ENCODE measurements around the gene ITK. TPM values are rescaled to one million over a fixed set of nuclear protein-coding genes. Genes with fewer than 3 reads are reported as not detected.

ITK gene
- total and polyA plus RNA-seq, 12 donors, result 0.09 to 4.7 (median 0.68) TPM; not detected in 1

DNA sequence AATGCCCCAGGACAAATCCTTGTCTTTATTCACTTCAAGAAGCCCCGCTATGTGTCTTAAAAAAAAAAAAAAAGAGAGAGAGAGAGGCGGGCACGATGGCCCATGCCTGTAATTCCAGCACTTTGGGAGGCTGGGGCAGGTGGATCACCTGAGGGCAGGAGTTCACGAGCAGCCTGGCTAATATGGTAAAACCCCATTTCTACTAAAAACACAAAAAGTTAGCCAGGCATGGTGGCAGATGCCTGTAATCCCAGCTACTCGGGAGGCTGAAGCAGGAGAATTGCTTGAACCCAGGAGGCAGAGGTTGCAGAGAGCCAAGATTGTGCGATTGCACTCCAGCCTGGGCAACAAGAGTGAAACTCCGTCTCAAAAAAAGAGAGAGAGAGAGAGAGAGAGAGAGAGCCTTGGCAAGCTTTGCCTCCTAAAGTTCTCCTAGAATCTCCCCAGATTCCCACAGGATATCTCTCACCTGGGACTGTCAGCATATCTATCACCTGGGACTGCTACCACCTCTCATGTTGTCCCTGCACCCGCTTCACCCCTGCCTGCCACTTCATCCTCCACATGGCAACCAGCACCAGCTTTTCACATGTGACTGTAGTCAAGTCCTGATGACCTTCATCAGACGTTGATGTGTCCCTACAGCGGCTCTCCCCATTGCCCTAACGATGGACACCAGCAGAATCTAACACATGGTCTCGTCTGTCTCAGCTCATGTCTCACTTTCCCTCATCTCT, 5.8 kb downstream of the ITK start:
- Histone ChIP-seq H3K4me1 (no peaks in the 10 kb centered on the region), H3K9me3 (peaks cover 0 to 5% (median 0%) of the 10 kb centered on the region in 11 donors), H3K36me3 (no peaks in the 10 kb centered on the region), H3K27ac (peak overlapping the region in 1 of 10 donors; percentile 18), H3K4me3 (no peak overlapping the region), H3K27me3 (peaks cover 0 to 12% (median 3%) of the 10 kb centered on the region in 7 donors)
- ATAC-seq (no peak), DNase-seq (no peak)
- intact Hi-C loops (cut with DNase I), result no loop called here
- WGBS, 2 donors, result 80 to 85% methylated on average over 12 of the region's 12 CpGs
- TF ChIP-seq, protein P1, sequence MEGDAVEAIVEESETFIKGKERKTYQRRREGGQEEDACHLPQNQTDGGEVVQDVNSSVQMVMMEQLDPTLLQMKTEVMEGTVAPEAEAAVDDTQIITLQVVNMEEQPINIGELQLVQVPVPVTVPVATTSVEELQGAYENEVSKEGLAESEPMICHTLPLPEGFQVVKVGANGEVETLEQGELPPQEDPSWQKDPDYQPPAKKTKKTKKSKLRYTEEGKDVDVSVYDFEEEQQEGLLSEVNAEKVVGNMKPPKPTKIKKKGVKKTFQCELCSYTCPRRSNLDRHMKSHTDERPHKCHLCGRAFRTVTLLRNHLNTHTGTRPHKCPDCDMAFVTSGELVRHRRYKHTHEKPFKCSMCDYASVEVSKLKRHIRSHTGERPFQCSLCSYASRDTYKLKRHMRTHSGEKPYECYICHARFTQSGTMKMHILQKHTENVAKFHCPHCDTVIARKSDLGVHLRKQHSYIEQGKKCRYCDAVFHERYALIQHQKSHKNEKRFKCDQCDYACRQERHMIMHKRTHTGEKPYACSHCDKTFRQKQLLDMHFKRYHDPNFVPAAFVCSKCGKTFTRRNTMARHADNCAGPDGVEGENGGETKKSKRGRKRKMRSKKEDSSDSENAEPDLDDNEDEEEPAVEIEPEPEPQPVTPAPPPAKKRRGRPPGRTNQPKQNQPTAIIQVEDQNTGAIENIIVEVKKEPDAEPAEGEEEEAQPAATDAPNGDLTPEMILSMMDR (IDR thresholded peaks at IDR 0.05), result no peak

GRCh38 chr5:157187046-157187754, 6.6 kb downstream of the ITK start:
- no peak for ATAC-seq
- Histone ChIP-seq H3K36me3 (no peaks in the 10 kb centered on the region), H3K9me3 (peaks cover 0 to 5% (median 0%) of the 10 kb centered on the region in 11 donors), H3K27me3 (peaks cover 0 to 16% (median 3%) of the 10 kb centered on the region in 7 donors), H3K4me3 (no peak overlapping the region), H3K4me1 (no peaks in the 10 kb centered on the region), H3K27ac (peak overlapping the region in 1 of 10 donors; percentile 18)
- 63 to 73% methylated on average over 5 of the region's 5 CpGs for WGBS, 2 donors
- DNase-seq, result no peak
- intact Hi-C loops (cut with DNase I), result no loop called here
- TF ChIP-seq, protein P1 (IDR thresholded peaks at IDR 0.05), result no peak

- H3K27me3 ChIP-seq, result peaks cover 0 to 22% (median 0%) of the 10 kb centered on the region in 7 donors
- peaks cover 0 to 13% (median 0%) of the 10 kb centered on the region in 11 donors for H3K9me3 ChIP-seq
- intact Hi-C loops (cut with DNase I), result no loop called here
- H3K4me3 ChIP-seq, result no peak overlapping the region
- no peaks in the 10 kb centered on the region for H3K36me3 ChIP-seq
- no peak for ATAC-seq
- no peak for DNase-seq
- H3K27ac ChIP-seq, result no peak overlapping the region
- TF ChIP-seq, protein P1 (IDR thresholded peaks at IDR 0.05), result no peak
- H3K4me1 ChIP-seq, result no peaks in the 10 kb centered on the region
Observed at GRCh38 chr5:157188270-157188669, 7.6 kb downstream of the ITK start.

DNA sequence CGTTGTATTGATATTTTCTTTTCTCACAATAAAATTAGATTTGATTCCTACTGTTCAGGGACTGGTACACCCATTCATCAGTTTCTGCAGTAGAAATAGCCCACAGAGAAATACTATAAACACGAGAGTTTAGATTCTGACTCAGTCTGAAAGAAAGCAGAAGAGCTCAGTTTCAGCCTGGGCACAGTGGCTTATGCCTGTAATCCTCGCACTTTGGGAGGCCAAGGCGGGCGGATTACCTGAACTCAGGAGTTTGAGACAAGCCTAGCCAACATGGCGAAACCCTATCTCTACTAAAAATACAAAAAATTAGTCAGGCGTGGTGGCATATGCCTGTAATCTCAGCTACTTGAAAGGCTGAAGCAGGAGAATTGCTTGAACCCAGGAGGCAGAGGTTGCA, 8.6 kb downstream of the ITK start:
- intact Hi-C loops (cut with DNase I), result no loop called here
- H3K36me3 ChIP-seq, result no peaks in the 10 kb centered on the region
- TF ChIP-seq, protein P1 (IDR thresholded peaks at IDR 0.05), result no peak
- H3K27ac ChIP-seq, result no peak overlapping the region
- no peaks in the 10 kb centered on the region for H3K4me1 ChIP-seq
- peaks cover 0 to 20% (median 0%) of the 10 kb centered on the region in 7 donors for H3K27me3 ChIP-seq
- H3K4me3 ChIP-seq, result no peak overlapping the region
- 85 to 90% methylated on average over 7 of the region's 7 CpGs for WGBS, 2 donors
- DNase-seq (no peak), ATAC-seq (no peak)
- H3K9me3 ChIP-seq, result peaks cover 0 to 9% (median 0%) of the 10 kb centered on the region in 11 donors
